OCI-LY3 (cell line): ENCODE results near the gene C3orf49.

ENCODE experiments used
- H2AFZ ChIP-seq: fragments of 200-600, 300-600 bp; shearing (Covaris generic); 2 replicates; pipeline ENCODE4 v1.6.0; 2014; ENCODE audit warnings: antibody characterized with exemption, low read depth, low read length
- H3K27ac ChIP-seq: fragments of 200-600, 300-600 bp; sonication (generic); 2 replicates; pipeline ENCODE4 v1.5.1; 2014; ENCODE audit warnings: mild to moderate bottlenecking, low read length, moderate library complexity, mixed read lengths
- H3K27me3 ChIP-seq: fragments of 200-600, 300-600 bp; sonication (generic); 2 replicates; pipeline ENCODE4 v1.6.1; 2014; ENCODE audit warnings: low read depth, low read length, mixed read lengths
- H3K36me3 ChIP-seq: fragments of 200-600, 300-600 bp; sonication (generic); replicated peaks from 2 replicates; pipeline ENCODE3; 2014; ENCODE audit warnings: low read depth, low read length, mixed read lengths
- H3K4me1 ChIP-seq: fragments of 300-600, 200-600 bp; sonication (generic); 2 replicates; pipeline ENCODE4 v1.6.1; 2014; ENCODE audit warnings: low read length, mixed read lengths
- H3K4me2 ChIP-seq: fragments of 200-600, 300-600 bp; sonication (generic); 2 replicates; pipeline ENCODE4 v1.6.1; 2014; ENCODE audit warnings: low read length, mixed read lengths
- H3K4me3 ChIP-seq: fragments of 300-600, 200-600 bp; sonication (generic); 2 replicates; pipeline ENCODE4 v1.5.1; 2014; ENCODE audit warnings: antibody characterized with exemption, mild to moderate bottlenecking, low read length, moderate library complexity
- H3K79me2 ChIP-seq: fragments of 300-600, 200-600 bp; shearing (Covaris generic); 2 replicates; pipeline ENCODE4 v1.6.1; 2014; ENCODE audit warnings: mild to moderate bottlenecking, low read length, mixed read lengths
- H3K9ac ChIP-seq: fragments of 300-600, 200-600 bp; shearing (Covaris generic); 2 replicates; pipeline ENCODE4 v1.6.0; 2014; ENCODE audit warnings: mild to moderate bottlenecking, low read length, moderate library complexity
- H3K9me3 ChIP-seq: fragments of 200-600, 300-600 bp; shearing (Covaris generic); 2 replicates; pipeline ENCODE4 v1.6.1; 2014; ENCODE audit warnings: low read length, mixed read lengths; ENCODE audit not compliant: insufficient read depth
- H4K20me1 ChIP-seq: fragments of 200-600, 300-600 bp; sonication (generic); 2 replicates; pipeline ENCODE4 v1.6.1; 2016; ENCODE audit warnings: low read length, mixed read lengths; ENCODE audit not compliant: insufficient read depth
- CTCF ChIP-seq: fragments of 200-600, 300-600 bp; sonication (generic); IDR thresholded peaks from 2 replicates; pipeline ENCODE4 v1.5.1; 2014; ENCODE audit warnings: antibody characterized with exemption, low read length, low read depth
- EZH2phosphoT487 ChIP-seq: fragments of 200-600 bp; shearing (Covaris generic); IDR thresholded peaks from 2 replicates; pipeline ENCODE4 v1.6.1; 2018; ENCODE audit warnings: antibody characterized with exemption, mixed run types, low read depth

C3orf49 gene

GRCh38 chr3:63814237-63814636 is 4.9 kb upstream of the C3orf49 start:
- Histone ChIP-seq H3K27me3 (no peaks in the 10 kb centered on the region), H4K20me1 (no peaks in the 10 kb centered on the region), H3K27ac (no peak overlapping the region), H3K9ac (no peak overlapping the region), H3K36me3 (peaks cover 5% of the 10 kb centered on the region), H3K9me3 (no peaks in the 10 kb centered on the region), H3K79me2 (no peaks in the 10 kb centered on the region), H3K4me1 (no peaks in the 10 kb centered on the region), H3K4me2 (no peak overlapping the region), H3K4me3 (no peak overlapping the region), H2AFZ (no peak overlapping the region)
- no peak for TF ChIP-seq EZH2phosphoT487
- no peak for TF ChIP-seq CTCF

GRCh38 chr3:63817225-63817624 is 1.9 kb upstream of the C3orf49 start:
- H3K4me1 ChIP-seq = no peaks in the 10 kb centered on the region
- no peak for TF ChIP-seq CTCF
- H3K27ac ChIP-seq = no peak overlapping the region
- H3K79me2 ChIP-seq = no peaks in the 10 kb centered on the region
- no peaks in the 10 kb centered on the region for H4K20me1 ChIP-seq
- no peaks in the 10 kb centered on the region for H3K9me3 ChIP-seq
- H3K36me3 ChIP-seq = peaks cover 5% of the 10 kb centered on the region
- no peak overlapping the region for H3K4me2 ChIP-seq
- H3K27me3 ChIP-seq = no peaks in the 10 kb centered on the region
- H3K9ac ChIP-seq = no peak overlapping the region
- no peak overlapping the region for H2AFZ ChIP-seq
- H3K4me3 ChIP-seq = no peak overlapping the region

- Histone ChIP-seq H3K4me3 (no peak overlapping the region), H4K20me1 (no peaks in the 10 kb centered on the region), H3K4me2 (no peak overlapping the region), H3K9me3 (no peaks in the 10 kb centered on the region), H2AFZ (no peak overlapping the region), H3K4me1 (no peaks in the 10 kb centered on the region), H3K79me2 (no peaks in the 10 kb centered on the region), H3K27ac (no peak overlapping the region), H3K27me3 (no peaks in the 10 kb centered on the region), H3K9ac (no peak overlapping the region), H3K36me3 (peaks cover 3% of the 10 kb centered on the region)
- TF ChIP-seq EZH2phosphoT487 (no peak), CTCF (peak; percentile 93)
Observed at GRCh38 chr3:63818282-63819150, 583 bp upstream of the C3orf49 start.

- TF ChIP-seq EZH2phosphoT487 (no peak), CTCF (no peak)
- no peaks in the 10 kb centered on the region for H4K20me1 ChIP-seq
- H3K4me3 ChIP-seq = no peak overlapping the region
- no peaks in the 10 kb centered on the region for H3K9me3 ChIP-seq
- no peak overlapping the region for H3K4me2 ChIP-seq
- no peaks in the 10 kb centered on the region for H3K4me1 ChIP-seq
- peaks cover 2% of the 10 kb centered on the region for H3K36me3 ChIP-seq
- no peak overlapping the region for H2AFZ ChIP-seq
- H3K27me3 ChIP-seq = no peaks in the 10 kb centered on the region
- H3K9ac ChIP-seq = no peak overlapping the region
- no peak overlapping the region for H3K27ac ChIP-seq
- H3K79me2 ChIP-seq = no peaks in the 10 kb centered on the region
Observed at GRCh38 chr3:63824309-63824708, 5.2 kb downstream of the C3orf49 start.
